IgD-negative memory B cell (primary cell): ENCODE results near the gene COX8A. TPM values are rescaled to one million over a fixed set of nuclear protein-coding genes. Genes with fewer than 3 reads are reported as not detected.

Experiments
- H3K27ac Mint-ChIP-seq, 3 donors: one replicate each; pipeline ENCODE4 v1.8.0; 2020 to 2022; ENCODE audit warnings: mild to moderate bottlenecking in 3 of 3, mixed read lengths in 3 of 3, moderate library complexity in 1 of 3
- H3K27me3 Mint-ChIP-seq: one replicate; pipeline ENCODE4 v1.8.0; 2021; ENCODE audit warnings: mixed read lengths
- H3K36me3 Mint-ChIP-seq: one replicate; pipeline ENCODE4 v1.8.0; 2020; ENCODE audit warnings: mild to moderate bottlenecking, mixed read lengths
- H3K4me1 Mint-ChIP-seq, 3 donors: one replicate each; pipeline ENCODE4 v1.8.0; 2020 to 2022; ENCODE audit warnings: mixed read lengths in 3 of 3, mild to moderate bottlenecking in 1 of 3
- H3K4me3 Mint-ChIP-seq, 4 donors: one replicate each; pipeline ENCODE4 v1.8.0; 2020 to 2022; ENCODE audit warnings: mild to moderate bottlenecking in 4 of 4, mixed read lengths in 4 of 4, moderate library complexity in 3 of 4
- H3K9me3 Mint-ChIP-seq, 3 donors: one replicate each; pipeline ENCODE4 v1.8.0; 2020 to 2021; ENCODE audit warnings: mixed read lengths in 3 of 3, mild to moderate bottlenecking in 1 of 3
- polyA plus RNA-seq: library from polyadenylated mRNA; unstranded; fragments of 300-500 nt; fragmentation: Illumina TruSeq; gene quantifications from one replicate; pipeline ENCODE4 v1.2.3, GENCODE V29; 2021

COX8A gene
- polyA plus RNA-seq, 1 donor from 2014 or later, result 298 TPM

DNA sequence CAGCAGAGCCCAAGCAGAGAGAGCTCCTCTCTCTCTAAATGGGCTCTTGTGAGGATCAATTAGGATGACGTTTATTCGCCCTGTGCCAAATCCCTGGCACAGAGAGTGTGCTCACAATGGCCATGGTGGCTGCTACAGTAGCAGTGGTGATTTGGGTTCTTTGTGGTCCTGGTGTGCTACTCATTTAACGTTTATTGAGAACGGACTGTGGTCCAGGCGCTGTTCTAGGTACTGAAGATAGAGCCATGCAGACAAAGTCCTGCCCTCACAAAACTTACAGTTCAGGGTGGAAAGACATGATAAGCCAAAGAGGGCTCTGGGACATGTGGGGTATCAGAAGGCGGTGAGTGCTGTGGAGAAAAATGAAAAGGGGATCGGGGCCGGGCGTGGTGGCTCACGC lies 17.1 kb downstream of the COX8A start:
- Mint-ChIP-seq H3K27me3 (no peaks in the 10 kb centered on the region), H3K9me3 (no peaks in the 10 kb centered on the region), H3K27ac (peak overlapping the region in 1 of 3 donors; percentile 27), H3K36me3 (peaks cover 9% of the 10 kb centered on the region), H3K4me1 (peaks cover 0 to 19% (median 18%) of the 10 kb centered on the region in 3 donors), H3K4me3 (peak overlapping the region in 1 of 4 donors; percentile 52)

DNA sequence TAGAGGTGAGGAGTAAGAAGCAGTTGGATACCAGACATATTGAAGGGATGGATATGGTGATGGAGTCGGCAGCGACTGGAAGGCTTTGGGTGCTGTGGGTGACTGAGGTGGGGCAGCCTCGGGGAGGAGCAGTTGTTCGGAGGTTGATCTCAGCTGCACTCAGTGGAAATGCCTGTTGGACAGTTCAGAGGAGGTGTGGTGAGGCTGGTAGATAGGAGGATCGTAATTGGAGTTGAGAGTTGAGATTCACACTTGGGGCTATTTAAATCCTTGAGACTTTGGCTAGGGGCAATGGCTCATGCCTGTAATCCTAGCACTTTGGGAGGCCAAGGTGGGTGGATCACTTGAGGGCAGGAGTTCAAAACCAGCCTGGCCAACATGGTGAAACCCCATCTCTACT lies 18.7 kb downstream of the COX8A start:
- H3K4me3 Mint-ChIP-seq, result peak overlapping the region in 1 of 4 donors; percentile 2
- peaks cover 0 to 14% (median 11%) of the 10 kb centered on the region in 3 donors for H3K4me1 Mint-ChIP-seq
- no peaks in the 10 kb centered on the region for H3K27me3 Mint-ChIP-seq
- H3K27ac Mint-ChIP-seq, result no peak overlapping the region
- no peaks in the 10 kb centered on the region for H3K9me3 Mint-ChIP-seq
- peaks cover 11% of the 10 kb centered on the region for H3K36me3 Mint-ChIP-seq

DNA sequence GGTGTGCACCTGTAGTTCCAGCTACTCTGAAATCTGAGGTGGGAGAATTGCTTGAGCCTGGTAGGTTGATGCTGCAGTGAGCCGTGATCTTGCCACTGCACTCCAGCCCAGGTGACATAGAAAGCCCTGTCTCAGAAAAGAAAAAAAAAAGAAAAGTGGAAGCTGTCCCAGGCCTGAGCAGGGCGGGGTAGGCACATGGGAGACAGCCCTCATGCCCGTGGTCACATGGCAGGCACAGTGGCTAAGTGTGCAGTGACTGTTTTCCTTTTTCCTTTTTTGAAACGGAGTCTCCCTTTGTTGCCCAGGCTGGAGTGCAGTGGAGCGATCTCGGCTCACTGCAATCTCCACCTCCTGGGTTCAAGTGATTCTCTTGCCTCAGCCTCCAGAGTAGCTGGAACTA lies 19.6 kb downstream of the COX8A start:
- H3K4me3 Mint-ChIP-seq, result peak overlapping the region in 1 of 4 donors; percentile 52
- no peak overlapping the region for H3K27ac Mint-ChIP-seq
- H3K4me1 Mint-ChIP-seq, result peaks cover 0 to 9% (median 9%) of the 10 kb centered on the region in 3 donors

DNA sequence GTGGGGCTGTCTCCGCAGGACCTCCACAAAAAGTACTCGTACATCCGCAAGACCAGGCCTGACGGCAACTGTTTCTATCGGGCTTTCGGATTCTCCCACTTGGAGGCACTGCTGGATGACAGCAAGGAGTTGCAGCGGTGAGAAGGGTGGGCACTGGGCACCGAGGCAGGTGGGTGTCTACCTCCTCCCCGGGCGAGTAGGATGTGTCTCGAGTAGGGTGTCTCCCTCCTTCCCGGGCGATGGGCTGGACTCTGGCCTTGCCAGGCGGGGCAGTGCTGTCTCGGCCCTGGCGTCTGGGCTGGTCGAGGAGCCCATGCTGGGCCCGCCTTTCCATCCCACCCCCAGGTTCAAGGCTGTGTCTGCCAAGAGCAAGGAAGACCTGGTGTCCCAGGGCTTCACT lies 22.1 kb downstream of the COX8A start:
- Mint-ChIP-seq H3K9me3 (no peaks in the 10 kb centered on the region), H3K4me3 (no peak overlapping the region), H3K4me1 (peaks cover 0 to 10% (median 9%) of the 10 kb centered on the region in 3 donors), H3K27ac (no peak overlapping the region), H3K27me3 (no peaks in the 10 kb centered on the region), H3K36me3 (peaks cover 3% of the 10 kb centered on the region)

More for the DNA sequence above, 19.6 kb downstream of the COX8A start:
- peaks cover 5% of the 10 kb centered on the region for H3K36me3 Mint-ChIP-seq
- no peaks in the 10 kb centered on the region for H3K9me3 Mint-ChIP-seq
- H3K27me3 Mint-ChIP-seq, result no peaks in the 10 kb centered on the region

DNA sequence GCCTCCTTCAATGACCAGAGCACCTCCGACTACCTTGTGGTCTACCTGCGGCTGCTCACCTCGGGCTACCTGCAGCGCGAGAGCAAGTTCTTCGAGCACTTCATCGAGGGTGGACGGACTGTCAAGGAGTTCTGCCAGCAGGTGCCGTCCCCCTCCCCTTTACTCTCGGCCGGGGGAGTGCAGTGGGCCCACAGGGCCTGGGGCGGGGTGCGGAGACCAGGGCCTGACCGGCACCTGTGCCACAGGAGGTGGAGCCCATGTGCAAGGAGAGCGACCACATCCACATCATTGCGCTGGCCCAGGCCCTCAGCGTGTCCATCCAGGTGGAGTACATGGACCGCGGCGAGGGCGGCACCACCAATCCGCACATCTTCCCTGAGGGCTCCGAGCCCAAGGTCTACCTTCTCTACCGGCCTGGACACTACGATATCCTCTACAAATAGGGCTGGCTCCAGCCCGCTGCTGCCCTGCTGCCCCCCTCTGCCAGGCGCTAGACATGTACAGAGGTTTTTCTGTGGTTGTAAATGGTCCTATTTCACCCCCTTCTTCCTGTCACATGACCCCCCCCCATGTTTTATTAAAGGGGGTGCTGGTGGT lies 22.8 kb downstream of the COX8A start:
- peak overlapping the region in 1 of 3 donors; percentile 77 for H3K27ac Mint-ChIP-seq
- no peaks in the 10 kb centered on the region for H3K27me3 Mint-ChIP-seq
- H3K4me1 Mint-ChIP-seq, result peaks cover 0 to 8% (median 7%) of the 10 kb centered on the region in 3 donors
- H3K36me3 Mint-ChIP-seq, result peaks cover 3% of the 10 kb centered on the region
- no peaks in the 10 kb centered on the region for H3K9me3 Mint-ChIP-seq
- peak overlapping the region in 1 of 4 donors; percentile 26 for H3K4me3 Mint-ChIP-seq

DNA sequence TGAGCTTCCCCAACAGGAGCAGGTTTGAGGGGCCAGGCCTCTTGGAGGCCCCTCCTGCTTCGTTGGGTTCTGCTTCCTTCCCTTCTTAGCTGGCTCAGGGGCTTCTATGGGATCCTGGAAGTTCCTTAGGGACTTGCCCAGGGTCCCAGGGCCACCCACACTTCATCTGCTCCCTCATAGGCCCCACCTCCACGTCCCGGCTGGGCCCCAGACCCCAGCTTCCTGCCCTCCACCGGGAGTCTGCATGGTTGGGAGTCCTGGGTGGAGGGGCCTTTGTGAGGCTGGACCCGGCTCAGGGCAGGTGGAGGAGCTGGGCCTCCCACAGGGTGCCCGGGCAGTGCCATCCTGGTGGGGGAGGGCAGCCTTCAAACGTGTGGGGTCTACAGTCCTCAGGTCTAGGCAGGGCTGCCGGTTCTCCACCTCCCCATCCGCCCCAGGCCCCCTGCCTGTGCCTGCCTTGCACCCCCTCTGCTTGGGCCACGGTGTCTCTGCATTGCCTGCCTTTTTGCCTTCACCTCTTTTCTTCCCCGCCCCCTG lies 23.4 kb downstream of the COX8A start:
- Mint-ChIP-seq H3K27me3 (no peaks in the 10 kb centered on the region), H3K4me1 (peaks cover 0 to 8% (median 7%) of the 10 kb centered on the region in 3 donors), H3K27ac (peak overlapping the region in 1 of 3 donors; percentile 77), H3K9me3 (no peaks in the 10 kb centered on the region), H3K4me3 (peak overlapping the region in 1 of 4 donors; percentile 26), H3K36me3 (peaks cover 3% of the 10 kb centered on the region)

DNA sequence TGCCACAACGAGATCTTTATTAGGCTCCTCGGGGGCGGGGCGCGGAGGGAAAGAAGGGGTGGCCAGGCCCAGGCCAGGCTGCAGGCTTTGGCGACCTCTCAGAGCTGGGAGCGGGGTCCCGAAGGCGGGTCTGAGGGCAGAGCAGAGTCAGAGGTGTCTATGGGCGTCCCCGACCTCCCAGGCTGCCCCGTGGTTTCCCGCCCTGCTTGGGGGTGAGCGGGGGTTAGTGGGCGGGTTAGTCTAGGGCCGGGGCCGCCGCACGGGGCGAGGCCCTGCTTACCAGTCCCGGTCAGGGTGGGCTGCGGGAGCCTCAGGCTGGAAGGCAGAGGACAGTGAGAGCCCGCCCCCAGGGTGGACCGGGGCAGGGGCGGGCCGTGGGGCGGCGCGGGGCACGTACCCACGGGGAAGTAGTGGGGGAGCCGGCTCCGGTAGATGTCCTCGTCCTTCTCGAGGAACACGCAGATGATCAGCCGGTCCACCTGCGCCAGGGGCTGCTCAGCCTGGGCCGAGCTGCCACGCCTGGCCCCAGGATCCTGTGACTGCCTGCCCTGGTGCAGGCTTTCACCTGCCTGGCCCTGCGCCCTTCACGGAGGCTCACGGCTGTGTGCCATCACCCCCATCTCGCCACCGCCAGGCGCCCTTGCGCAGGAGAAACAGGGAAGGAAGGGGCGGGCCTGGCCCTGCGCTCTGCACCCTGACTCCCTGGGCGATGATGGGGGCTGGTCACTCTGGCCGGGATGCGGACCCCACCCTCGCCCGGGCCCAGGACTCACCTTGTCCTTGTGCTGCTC lies 24.3 kb downstream of the COX8A start:
- Mint-ChIP-seq H3K4me1 (peaks cover 0 to 3% (median 2%) of the 10 kb centered on the region in 3 donors), H3K36me3 (peaks cover 3% of the 10 kb centered on the region), H3K27ac (no peak overlapping the region), H3K4me3 (peak overlapping the region in 3 of 4 donors; percentile 62 to 78 (median 65)), H3K27me3 (no peaks in the 10 kb centered on the region), H3K9me3 (no peaks in the 10 kb centered on the region)

DNA sequence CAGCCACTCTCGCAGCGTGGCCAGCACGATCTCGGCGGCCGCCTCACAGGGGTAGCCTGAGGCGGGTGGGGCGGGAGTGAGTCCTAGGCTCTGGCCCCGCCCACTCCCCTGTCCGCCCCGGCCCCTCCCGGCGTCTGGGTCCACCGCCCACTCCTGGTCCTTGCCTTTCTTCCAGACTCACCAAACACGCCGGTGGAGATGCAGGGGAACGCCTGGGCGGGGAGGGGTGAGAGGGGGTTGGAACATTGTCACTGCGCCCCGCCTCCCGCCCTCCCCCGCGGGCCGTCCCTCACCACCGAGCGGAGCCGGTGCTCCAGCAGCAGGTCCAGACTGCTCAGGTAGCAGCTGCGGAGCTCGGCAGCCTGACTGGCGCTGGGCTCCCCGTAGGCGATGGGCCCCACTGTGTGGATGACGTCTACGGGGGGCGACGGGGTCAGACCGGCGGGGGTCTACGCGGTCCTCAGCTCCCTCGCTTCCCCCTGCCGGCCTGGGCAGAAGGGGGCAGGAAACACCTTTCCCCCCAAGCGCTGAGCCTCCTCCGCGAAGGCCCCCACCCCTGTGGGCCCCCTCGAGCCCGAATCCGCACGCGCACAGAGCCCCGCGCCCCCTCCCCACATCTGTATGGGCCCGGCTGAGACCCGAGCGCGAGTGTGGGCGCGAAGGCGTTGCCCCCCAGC lies 25.1 kb downstream of the COX8A start:
- Mint-ChIP-seq H3K4me1 (peaks cover 0 to 3% (median 2%) of the 10 kb centered on the region in 3 donors), H3K9me3 (no peaks in the 10 kb centered on the region), H3K27me3 (no peaks in the 10 kb centered on the region), H3K4me3 (peak overlapping the region; percentile 29 to 84 (median 64)), H3K27ac (no peak overlapping the region), H3K36me3 (peaks cover 3% of the 10 kb centered on the region)

DNA sequence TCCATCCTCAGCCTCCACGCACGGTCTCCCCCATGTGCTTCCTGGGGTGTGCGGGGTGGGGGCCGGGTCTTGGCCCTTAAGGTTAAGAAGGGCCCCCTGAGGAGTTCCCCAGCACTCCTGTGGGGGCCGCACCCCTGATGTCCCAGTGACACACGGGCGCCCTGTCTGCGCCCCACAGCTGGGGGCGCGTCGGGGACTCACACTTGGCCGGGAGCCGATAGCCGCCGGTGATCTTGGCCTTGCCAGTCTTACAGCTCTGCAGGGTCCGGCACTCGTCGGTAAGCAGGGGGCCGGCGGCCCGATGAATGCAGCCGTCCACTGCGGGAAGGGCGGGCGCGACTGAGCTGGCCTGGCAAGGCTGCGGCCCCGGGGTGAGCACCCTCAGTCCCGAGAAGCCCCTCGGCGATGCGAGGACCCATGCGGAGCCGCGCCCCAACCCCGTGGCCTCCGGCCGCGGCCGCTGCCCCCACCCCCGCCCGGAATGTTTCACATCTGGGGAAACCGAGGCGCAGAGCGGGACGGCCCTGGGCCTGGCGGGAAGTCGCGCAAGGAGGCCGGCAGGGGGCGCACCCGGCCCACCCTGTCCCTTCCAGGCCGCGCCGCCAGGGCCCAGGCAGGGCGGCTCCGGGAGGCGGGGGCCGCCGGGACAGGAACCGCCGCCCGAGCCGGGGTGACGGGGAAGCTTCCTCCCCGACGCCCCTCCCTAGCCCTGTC lies 25.8 kb downstream of the COX8A start:
- H3K9me3 Mint-ChIP-seq, result no peaks in the 10 kb centered on the region
- no peaks in the 10 kb centered on the region for H3K27me3 Mint-ChIP-seq
- H3K27ac Mint-ChIP-seq, result no peak overlapping the region
- H3K4me3 Mint-ChIP-seq, result peak overlapping the region; percentile 29 to 84 (median 62)
- peaks cover 2% of the 10 kb centered on the region for H3K36me3 Mint-ChIP-seq
- peaks cover 0 to 3% (median 2%) of the 10 kb centered on the region in 3 donors for H3K4me1 Mint-ChIP-seq

DNA sequence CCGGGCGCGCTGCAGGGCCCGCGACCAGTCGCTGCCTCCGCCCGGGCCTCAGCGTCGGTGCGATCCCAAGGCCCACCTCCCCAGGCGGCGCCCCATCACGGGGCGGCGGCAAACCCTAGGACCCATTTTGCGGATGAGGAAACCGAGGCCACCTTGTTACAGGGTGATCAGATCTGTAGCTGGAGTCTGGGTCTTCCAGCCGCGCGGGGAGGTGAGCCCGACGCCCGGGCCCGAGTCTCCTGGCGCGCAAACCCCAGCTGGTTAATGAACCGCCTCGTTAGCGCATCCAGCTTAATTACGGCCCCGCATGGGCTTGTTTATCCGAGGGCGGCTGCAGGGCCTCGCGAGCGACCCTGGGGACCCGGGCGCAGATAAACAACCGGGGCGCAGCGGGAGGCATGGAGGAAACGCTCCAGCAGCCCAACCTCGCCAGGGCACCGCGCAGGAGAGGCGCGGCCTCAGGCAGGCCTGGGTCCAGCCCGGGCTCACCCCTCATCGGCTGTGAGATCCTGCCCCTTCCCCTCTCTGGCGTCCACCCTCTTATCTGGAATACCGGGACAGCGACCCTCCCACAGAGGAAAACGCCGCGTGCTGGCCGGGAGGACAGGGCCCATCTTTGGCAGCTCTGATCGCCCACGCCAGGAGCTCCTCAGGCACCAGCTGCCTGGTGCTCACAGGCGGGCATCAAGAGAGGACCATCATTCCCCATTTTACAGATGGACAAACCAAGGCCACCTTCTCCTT lies 26.5 kb downstream of the COX8A start:
- H3K36me3 Mint-ChIP-seq, result peaks cover 2% of the 10 kb centered on the region
- H3K27me3 Mint-ChIP-seq, result no peaks in the 10 kb centered on the region
- no peaks in the 10 kb centered on the region for H3K9me3 Mint-ChIP-seq
- peak overlapping the region in 3 of 4 donors; percentile 1 to 70 (median 58) for H3K4me3 Mint-ChIP-seq
- H3K4me1 Mint-ChIP-seq, result peaks cover 0 to 3% (median 2%) of the 10 kb centered on the region in 3 donors
- no peak overlapping the region for H3K27ac Mint-ChIP-seq

DNA sequence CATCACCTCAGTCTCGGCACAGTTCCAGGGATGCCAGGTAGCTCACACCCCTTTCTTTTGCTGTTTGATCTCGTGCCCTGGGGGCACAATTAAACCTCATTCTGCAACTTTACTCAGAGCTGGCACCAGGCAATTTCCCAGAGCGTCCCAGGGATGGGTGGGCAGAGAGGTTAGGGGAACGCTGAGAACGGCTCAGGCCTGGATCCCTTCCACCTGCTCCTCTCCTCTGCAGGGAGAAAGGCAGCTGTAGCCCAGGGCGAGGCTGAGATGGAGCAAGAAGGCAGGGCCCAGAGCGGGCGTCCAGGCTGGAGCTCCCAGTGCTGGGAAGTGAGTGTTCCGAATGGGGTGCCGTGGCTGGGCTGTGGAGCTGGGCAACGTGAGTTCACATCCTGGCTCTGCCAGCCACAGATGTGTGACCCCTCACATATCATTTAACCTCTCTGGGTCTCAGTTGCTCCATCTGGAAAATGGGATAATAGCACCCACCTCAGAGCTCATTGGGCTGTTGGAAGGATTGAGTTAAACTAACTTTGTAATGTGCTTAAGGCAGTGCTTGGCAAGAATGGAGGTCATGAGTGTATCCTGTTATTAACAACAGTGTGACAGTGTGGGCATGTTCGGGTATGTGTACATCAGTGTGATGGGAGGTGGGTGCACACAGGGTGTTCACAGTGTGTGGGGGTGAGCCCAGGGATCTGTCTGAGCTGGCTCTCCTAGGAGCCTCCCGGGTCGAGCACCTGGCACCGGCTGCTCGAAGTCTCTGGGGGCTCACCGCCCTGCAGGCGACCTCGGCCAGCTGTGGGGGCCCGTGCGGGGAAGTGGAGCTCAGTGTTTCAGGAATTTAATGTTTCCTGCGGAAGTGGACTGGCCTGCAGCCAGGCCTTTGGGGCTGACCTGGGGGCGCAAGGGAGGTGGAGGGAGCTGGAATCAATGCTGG lies 27.3 kb downstream of the COX8A start:
- no peaks in the 10 kb centered on the region for H3K9me3 Mint-ChIP-seq
- peaks cover 6% of the 10 kb centered on the region for H3K27me3 Mint-ChIP-seq
- H3K4me1 Mint-ChIP-seq, result peaks cover 0 to 5% (median 2%) of the 10 kb centered on the region in 3 donors
- H3K4me3 Mint-ChIP-seq, result peak overlapping the region in 3 of 4 donors; percentile 1 to 70 (median 58)
- H3K36me3 Mint-ChIP-seq, result peaks cover 2% of the 10 kb centered on the region
- H3K27ac Mint-ChIP-seq, result no peak overlapping the region

DNA sequence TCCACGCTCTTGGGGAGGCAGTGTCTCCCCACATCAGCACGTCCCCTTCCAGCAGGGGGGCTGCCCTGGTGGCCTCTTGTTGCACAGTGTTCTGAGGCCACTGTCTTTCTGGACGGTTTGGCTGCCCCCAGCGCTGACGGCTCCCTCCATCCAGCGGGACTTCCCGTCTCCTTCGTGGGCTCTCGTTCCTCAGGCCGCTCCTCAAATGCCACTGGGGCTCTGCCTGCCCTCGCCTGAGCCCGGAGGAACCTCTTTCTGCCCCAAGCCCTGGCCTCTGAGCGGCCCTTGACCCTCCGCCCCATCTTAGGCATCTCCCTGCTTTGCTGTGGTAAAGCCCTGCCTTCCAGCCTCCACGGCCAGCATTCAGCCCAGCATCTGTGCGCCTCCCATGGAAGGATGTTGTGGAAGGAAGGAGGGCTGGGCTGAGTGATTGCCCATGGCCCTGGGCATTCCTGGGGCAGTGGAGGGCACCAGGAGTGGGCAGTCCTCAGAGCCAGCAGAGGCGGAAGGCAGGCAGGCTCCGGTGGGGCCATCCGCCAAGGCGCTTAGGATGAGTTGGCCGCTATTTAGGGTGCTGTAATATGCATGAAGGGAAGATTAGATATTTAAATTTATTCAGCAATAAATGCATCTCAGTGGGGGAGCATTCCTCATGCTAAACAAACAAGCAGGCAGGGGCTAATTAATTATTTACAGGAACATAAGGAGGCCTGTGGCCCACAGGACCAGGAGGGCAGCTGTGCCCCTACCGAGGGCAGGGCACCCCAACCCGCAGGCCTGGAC lies 29.6 kb downstream of the COX8A start:
- H3K27me3 Mint-ChIP-seq, result peaks cover 24% of the 10 kb centered on the region
- no peaks in the 10 kb centered on the region for H3K36me3 Mint-ChIP-seq
- peaks cover 0 to 10% (median 0%) of the 10 kb centered on the region in 3 donors for H3K4me1 Mint-ChIP-seq
- H3K9me3 Mint-ChIP-seq, result no peaks in the 10 kb centered on the region
- no peak overlapping the region for H3K27ac Mint-ChIP-seq
- no peak overlapping the region for H3K4me3 Mint-ChIP-seq
